ENCODE data around the gene MGAT4D.

- TF ChIP-seq, protein P1, sequence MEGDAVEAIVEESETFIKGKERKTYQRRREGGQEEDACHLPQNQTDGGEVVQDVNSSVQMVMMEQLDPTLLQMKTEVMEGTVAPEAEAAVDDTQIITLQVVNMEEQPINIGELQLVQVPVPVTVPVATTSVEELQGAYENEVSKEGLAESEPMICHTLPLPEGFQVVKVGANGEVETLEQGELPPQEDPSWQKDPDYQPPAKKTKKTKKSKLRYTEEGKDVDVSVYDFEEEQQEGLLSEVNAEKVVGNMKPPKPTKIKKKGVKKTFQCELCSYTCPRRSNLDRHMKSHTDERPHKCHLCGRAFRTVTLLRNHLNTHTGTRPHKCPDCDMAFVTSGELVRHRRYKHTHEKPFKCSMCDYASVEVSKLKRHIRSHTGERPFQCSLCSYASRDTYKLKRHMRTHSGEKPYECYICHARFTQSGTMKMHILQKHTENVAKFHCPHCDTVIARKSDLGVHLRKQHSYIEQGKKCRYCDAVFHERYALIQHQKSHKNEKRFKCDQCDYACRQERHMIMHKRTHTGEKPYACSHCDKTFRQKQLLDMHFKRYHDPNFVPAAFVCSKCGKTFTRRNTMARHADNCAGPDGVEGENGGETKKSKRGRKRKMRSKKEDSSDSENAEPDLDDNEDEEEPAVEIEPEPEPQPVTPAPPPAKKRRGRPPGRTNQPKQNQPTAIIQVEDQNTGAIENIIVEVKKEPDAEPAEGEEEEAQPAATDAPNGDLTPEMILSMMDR (IDR thresholded peaks at IDR 0.05) = no peak
- no peak for TF ChIP-seq POLR2A (IDR thresholded peaks at IDR 0.05)
Measured at GRCh38 chr4:140469791-140470733, 28.0 kb downstream of the MGAT4D start.

Data from testis (tissue), 2 donors.